Hepatic stellate cell (primary cell): ENCODE results near the gene ATP2B2.

Experiments used
- DNase-seq: peaks from one replicate; pipeline ENCODE4 v3.0.0; 2011; ENCODE audit warnings: low spot score

Gene ATP2B2

DNA sequence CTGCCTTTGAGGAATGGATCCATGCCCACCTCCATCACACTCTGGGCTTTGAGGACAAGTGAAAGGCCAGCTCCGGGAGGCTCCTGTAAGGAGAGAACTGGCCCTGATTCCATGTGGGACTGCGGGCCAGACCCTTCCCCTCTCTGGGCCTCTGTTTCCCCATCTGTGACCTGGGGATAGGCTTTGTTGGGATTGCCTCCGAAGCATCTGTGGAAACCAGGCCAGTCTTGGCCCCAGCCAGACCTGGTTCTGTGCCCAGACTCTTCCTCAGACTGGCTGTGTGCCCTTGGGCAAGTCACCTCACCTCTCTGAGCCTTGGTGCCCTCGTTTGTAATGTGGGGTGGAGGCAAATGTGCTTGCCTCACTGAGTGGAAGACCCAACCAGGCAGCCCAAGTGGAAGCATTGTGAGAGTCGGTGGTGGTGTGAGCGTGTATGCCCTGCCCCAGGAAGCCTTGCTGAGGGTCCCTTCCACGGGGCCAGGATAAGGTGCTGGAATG, 163.4 kb downstream of the ATP2B2 start:
- DNase-seq = no peak

DNA sequence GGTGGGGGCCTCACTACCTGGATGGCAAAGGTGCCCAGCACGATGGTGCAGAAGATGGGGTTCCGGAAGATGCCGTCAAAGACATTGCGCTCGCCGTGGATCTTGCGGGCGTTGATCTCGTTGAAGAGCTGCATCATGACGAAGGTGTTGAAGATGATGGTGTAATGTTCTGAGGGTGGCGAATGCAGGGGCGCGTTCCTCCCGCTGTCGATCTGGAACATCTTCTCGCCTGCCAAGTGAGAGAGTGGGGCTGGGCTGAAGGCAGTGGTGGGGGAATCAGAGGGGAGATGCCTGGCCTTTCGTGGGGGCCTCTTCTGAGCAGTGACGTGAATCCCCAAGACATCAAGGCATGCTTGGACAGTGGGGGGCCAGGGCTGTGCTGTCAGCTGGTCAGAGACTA, 164.9 kb downstream of the ATP2B2 start:
- no peak for DNase-seq

- DNase-seq = no peak
Observed at GRCh38 chr3:10340046-10340445, 165.3 kb downstream of the ATP2B2 start.

GRCh38 chr3:10339376-10339955, 165.9 kb downstream of the ATP2B2 start:
- no peak for DNase-seq

DNA sequence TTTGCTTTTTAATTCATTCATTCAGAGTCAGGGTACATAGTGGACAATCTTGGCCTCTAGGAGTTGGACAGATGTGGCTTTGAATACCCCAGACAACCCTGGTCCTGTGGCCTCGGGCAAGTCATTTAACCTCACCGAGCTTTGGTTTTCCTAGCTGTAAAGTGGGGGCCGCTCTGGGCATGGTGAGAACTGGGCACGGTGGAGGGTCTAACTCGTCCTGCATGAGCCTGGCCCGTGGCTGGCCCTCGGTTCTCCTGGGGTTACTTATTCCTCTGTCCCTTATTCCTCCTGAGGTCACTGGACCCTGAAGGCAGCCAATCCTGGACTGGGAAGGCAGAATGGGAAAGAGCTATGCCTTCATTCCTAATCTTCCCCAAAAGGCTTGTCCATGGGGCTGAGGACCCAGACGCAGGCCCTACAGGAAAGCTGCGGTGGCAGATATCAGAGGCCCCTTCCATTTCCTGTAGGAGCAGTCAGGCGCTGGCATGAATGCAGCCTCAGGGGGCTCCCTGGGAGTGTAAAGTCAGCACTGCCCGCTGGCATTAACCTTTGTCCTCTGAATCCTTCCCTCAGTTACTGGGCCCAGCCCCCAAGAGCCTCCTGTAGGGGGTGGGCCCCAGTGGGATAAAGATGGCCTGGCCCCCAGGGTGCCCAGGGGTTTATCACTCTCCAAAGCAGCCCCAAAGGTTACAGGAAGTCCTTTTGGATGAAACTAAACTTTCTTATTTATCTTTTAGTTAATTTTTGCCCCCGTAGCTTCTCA, 166.6 kb downstream of the ATP2B2 start:
- no peak for DNase-seq

GRCh38 chr3:10338164-10338470, 167.3 kb downstream of the ATP2B2 start:
- no peak for DNase-seq

DNA sequence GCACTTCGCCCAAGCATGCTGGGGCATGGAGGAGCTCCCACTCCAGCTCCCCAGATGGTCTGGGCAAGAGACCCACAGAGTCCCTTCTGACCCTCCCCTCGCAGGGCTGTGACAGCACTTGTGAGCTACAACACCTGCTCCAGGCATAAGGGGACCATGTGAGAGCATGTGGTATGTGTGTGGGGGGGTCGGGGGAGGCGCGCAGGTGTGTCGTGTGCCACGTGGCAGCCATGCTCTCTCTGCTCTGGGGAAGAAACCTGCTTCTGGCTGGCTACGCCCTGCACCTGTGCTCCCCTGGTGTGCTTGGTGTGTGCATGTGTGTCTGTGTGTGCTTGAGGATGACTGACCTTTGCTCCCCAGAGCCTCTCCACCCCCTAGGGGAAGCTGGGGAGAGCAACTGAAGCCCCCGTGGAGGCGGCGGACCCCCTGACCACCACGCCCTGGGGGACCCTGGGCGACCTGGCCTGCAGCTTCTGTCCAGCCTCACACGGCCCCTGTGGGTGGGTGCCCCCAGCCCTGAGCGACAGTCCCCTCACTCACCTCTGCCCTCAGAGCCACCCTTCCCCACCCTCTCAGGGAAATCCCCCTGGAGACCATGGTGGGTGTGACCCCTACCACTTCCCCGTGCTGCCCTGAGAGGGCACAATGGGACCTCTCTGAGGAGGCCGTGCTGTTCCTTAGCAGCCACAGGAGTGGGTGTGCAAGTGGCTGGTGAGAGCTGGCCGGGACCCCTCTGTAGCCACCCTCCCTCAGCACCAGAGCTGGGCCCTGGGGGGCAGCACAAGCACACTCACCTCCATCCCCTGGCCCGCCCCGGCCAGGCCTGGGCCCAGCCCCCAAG, 167.8 kb downstream of the ATP2B2 start:
- no peak for DNase-seq

DNA sequence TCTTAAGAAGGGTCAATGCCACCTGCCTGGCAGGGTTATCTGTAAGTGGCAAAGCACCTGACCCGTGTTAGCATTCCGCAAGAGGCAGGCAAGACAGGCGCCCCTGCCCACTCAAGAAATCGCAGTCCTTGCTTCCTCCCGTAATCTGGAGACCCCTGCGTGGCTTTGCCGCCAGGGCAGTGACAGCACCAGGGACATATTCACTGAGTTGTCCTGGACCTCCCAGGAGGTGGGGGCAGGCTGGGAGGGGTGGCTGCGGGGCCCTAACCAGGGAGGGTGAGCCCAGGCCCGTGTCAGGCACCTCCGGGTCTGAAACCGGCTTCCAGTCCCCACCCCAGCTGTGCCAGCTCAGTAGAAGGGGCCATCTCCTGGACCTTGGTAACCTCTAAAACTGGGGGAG, 168.6 kb downstream of the ATP2B2 start:
- DNase-seq = no peak

DNA sequence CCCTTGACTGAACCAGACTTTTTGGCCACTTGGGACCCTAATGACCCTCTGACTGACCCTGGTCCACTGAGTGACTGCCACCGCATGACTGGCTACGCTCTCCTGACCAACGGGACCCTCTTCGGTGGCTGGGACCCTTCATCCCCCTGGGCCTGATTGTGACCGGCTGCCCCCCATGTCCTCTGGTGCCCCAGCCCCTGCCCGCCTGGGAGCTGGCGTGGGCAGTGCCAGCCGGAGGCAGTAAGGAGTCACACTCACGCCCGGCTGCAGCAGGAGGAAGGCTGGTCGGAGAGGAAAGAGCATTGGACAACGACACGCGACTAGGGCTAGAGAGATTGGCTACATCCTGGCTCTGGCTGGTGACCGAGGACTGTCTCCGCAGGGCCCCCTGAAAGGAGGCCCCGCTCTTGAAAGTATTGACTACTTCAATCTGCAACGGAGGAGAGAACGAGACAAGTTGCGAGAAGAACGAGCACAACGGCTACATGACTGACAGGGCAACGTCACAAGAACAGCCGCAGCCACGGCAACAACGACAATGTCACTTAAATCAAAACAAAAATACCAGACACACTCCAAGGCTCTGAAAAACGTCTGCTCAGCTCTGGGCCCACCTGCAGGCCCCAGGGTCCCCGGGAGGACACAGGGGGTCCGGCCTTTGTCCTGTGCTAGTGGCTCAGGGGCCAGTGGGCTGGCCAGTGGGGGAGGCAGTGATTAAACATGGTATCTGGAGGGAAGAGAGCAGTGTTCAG, 169.3 kb downstream of the ATP2B2 start:
- DNase-seq = no peak

DNA sequence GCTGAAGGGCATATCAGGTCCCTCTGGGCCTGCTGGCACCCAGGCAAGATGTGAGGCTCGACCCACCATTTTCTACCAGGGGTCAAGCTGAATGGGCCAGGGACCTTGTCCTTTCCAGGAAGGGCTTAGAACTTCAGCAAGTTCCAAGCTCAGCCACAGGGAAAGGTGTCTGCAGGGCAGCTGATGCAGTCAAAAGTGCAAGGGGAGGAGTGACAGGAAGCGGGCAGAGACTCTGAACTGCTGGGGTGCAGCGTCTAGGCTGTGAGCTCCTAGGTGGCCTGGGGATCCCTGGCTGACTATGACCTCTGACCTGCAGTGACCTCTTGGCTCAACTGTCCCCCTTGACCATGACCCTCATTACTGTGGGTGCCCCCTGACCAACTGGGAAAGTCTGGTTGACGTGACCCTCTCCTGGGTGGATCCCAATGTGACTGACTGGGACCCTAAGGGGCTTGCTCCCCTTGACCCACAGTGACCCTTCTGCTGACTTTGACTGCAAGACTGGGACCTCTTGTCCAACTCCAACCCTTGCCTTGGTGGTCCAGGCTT, 170.1 kb downstream of the ATP2B2 start:
- no peak for DNase-seq

GRCh38 chr3:10334459-10334858, 170.9 kb downstream of the ATP2B2 start:
- DNase-seq = peak; percentile 80

- DNase-seq = no peak
Observed at GRCh38 chr3:10334042-10334441, 171.3 kb downstream of the ATP2B2 start.

- DNase-seq = no peak
Observed at GRCh38 chr3:10333349-10333650, 172.1 kb downstream of the ATP2B2 start.

GRCh38 chr3:10332481-10333348, 172.7 kb downstream of the ATP2B2 start:
- no peak for DNase-seq

DNA sequence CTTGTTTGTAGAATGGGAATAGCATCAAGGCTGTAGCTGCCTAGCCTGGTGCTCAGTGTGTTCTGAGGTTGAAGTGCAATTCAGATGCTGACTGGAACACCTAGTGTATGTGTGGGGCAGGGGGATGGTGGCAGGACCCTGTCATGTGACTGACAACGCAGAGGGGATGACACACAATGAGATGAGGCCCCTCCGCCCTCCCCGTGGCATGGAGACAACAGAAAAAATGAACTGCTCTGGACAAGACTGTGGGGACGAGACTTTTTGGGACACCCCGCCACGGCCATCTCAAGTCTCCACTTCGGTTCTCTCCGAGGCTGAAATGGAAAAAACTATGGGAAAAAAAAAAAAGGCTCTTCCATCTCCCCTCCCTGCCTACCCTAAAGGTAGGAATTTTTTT, 174.1 kb downstream of the ATP2B2 start:
- DNase-seq = no peak

DNA sequence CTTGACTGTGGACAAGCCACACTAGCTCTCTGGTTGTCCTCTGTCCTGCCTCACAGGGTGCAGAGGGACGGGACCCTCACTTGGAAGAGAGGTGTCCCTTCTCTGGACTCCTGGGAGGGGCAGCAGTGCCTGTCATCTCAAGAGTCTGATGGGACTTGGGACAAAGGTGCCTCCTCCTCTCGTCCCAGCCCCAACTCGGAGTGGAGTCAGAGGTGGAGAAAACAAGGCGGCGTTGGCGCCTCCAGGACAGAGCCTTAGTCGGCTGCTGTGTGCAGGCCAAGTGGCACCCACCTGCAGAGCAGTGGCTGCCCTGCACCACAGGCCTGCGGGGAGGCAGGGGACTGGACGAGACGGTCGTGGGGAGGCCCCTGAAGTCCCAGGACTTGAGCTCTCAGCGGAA, 175.1 kb downstream of the ATP2B2 start:
- no peak for DNase-seq

DNA sequence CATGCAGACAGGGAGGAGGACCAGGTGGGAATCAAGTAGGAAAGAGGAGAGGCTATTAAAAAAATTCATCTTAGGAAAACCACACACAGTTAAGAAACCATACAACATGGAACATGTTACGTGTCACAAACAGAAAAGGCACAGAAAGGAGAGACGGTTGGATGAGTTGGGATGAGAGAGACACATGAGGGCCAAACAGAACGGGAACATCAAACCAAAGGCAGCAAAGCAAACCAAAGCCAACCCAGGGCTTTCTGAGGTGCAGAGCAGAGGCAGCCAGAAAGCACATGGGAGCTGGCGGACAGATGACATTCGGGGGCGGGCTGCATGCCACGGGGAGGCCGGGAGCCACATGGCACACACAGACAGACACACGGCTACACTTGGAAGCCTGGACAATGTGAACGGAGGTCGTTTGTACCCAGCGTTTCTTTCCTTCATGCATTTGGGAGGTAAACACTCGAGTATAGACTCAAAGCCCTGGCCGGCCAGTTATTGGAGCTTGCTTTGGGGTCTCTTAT, 175.8 kb downstream of the ATP2B2 start:
- no peak for DNase-seq

GRCh38 chr3:10328460-10329071, 176.8 kb downstream of the ATP2B2 start:
- DNase-seq = no peak

- DNase-seq = no peak
Observed at GRCh38 chr3:10327592-10327991, 177.8 kb downstream of the ATP2B2 start.

- no peak for DNase-seq
Observed at GRCh38 chr3:10322352-10322710, 183.1 kb downstream of the ATP2B2 start.
